Measurements from ENCODE around the gene NKG7. TPM values are rescaled to one million over a fixed set of nuclear protein-coding genes. Genes with fewer than 3 reads are reported as not detected.
A peak's percentile ranks its signal among the peaks of the same experiment; 100 is the strongest.

The NKG7 gene
- total and polyA plus RNA-seq, 2 of the 13 experiments (the other 11 are each of a cell fraction or from before 2014, with no cell fraction given): 0.40 TPM; not detected in 1

DNA sequence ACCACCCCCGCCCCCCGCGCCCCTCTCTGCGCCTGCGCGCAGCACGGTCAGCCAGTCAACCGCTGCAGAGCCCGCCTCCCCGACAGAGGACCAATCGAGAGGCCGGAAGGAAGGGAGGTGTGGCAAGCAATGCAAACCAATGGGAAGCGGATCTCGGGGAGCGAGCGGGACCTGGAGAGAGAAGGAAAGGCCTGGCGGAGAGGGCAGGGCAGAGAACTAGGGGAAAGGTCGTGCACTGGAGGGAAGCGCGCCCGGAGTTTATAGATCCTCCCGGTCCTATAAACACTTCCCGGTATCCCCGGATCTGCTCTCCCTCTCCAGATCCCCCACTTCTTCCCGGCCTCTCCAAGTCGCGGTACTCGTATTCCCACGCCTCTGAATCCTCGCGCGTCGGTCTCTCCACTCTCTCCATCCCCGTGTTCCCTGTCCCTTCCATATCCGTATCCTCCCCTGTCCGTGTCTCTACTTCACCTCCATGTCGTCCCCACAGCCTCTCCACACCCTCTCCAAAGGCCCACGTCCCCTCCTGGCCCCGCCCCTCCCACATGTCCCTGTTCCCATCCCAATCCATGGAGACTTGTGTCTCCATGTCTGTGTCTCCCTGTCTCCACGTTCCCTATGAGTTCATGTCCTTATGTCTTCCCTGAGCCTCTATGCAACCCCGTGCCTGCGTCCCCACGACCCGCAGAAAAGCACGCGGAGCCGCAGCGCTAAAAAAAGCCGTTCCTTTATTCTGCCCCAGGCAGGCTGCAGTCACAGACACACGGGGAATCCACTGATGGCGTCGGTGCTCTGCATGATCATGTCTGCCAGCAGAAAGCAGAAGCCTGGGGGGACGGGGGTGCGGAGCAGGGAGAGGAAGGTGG, 5.8 kb downstream of the NKG7 start (continued):
- TF ChIP-seq, protein P1, sequence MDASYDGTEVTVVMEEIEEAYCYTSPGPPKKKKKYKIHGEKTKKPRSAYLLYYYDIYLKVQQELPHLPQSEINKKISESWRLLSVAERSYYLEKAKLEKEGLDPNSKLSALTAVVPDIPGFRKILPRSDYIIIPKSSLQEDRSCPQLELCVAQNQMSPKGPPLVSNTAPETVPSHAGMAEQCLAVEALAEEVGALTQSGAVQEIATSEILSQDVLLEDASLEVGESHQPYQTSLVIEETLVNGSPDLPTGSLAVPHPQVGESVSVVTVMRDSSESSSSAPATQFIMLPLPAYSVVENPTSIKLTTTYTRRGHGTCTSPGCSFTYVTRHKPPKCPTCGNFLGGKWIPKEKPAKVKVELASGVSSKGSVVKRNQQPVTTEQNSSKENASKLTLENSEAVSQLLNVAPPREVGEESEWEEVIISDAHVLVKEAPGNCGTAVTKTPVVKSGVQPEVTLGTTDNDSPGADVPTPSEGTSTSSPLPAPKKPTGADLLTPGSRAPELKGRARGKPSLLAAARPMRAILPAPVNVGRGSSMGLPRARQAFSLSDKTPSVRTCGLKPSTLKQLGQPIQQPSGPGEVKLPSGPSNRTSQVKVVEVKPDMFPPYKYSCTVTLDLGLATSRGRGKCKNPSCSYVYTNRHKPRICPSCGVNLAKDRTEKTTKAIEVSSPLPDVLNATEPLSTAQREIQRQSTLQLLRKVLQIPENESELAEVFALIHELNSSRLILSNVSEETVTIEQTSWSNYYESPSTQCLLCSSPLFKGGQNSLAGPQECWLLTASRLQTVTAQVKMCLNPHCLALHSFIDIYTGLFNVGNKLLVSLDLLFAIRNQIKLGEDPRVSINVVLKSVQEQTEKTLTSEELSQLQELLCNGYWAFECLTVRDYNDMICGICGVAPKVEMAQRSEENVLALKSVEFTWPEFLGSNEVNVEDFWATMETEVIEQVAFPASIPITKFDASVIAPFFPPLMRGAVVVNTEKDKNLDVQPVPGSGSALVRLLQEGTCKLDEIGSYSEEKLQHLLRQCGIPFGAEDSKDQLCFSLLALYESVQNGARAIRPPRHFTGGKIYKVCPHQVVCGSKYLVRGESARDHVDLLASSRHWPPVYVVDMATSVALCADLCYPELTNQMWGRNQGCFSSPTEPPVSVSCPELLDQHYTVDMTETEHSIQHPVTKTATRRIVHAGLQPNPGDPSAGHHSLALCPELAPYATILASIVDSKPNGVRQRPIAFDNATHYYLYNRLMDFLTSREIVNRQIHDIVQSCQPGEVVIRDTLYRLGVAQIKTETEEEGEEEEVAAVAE (CRISPR knock-in tag; IDR thresholded peaks at IDR 0.05; ENCODE audit: borderline replicate concordance): 0 out of 2 replicates have a peak, but pooled peaks have one; percentile 17
- no peak for TF ChIP-seq CTCF (CRISPR knock-in tag; IDR thresholded peaks at IDR 0.05)
- TF ChIP-seq HMG20B (CRISPR knock-in tag; conservative IDR thresholded peaks at IDR 0.05): no peak
- no peak for TF ChIP-seq MIXL1 (CRISPR knock-in tag; IDR thresholded peaks at IDR 0.05)
- TF ChIP-seq, protein P2, sequence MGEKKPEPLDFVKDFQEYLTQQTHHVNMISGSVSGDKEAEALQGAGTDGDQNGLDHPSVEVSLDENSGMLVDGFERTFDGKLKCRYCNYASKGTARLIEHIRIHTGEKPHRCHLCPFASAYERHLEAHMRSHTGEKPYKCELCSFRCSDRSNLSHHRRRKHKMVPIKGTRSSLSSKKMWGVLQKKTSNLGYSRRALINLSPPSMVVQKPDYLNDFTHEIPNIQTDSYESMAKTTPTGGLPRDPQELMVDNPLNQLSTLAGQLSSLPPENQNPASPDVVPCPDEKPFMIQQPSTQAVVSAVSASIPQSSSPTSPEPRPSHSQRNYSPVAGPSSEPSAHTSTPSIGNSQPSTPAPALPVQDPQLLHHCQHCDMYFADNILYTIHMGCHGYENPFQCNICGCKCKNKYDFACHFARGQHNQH (CRISPR knock-in tag; IDR thresholded peaks at IDR 0.05): peak; percentile 57
- no peak for TF ChIP-seq ZFAT (CRISPR knock-in tag; conservative IDR thresholded peaks at IDR 0.05)
- TF ChIP-seq ZC3H4 (CRISPR knock-in tag; IDR thresholded peaks at IDR 0.05; ENCODE audit: borderline replicate concordance): peak; percentile 98
- peak; percentile 73; the same call in 1 of the 2 replicates for TF ChIP-seq ZNF749 (CRISPR knock-in tag; IDR thresholded peaks at IDR 0.05; ENCODE audit: borderline replicate concordance)
- TF ChIP-seq, protein P3, sequence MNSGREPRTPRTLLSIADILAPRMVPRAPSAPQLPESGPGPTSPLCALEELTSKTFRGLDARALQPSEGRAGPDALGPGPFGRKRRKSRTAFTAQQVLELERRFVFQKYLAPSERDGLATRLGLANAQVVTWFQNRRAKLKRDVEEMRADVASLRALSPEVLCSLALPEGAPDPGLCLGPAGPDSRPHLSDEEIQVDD (CRISPR knock-in tag; IDR thresholded peaks at IDR 0.05; ENCODE audit: borderline replicate concordance): no peak
- no peak for TF ChIP-seq ZBTB38 (CRISPR knock-in tag; IDR thresholded peaks at IDR 0.05)
- TF ChIP-seq CHD2 (IDR thresholded peaks at IDR 0.05; ENCODE audit: low read depth, low read length): peak; percentile 63
- TF ChIP-seq JUND (CRISPR knock-in tag; IDR thresholded peaks at IDR 0.05): no peak
- TF ChIP-seq WIZ (CRISPR knock-in tag; IDR thresholded peaks at IDR 0.05): no peak
- TF ChIP-seq KLF12 (CRISPR knock-in tag; IDR thresholded peaks at IDR 0.05; ENCODE audit: borderline replicate concordance): no peak
- no peak for TF ChIP-seq PITX1 (CRISPR knock-in tag; IDR thresholded peaks at IDR 0.05)
- TF ChIP-seq ELF4 (CRISPR knock-in tag; IDR thresholded peaks at IDR 0.05; ENCODE audit: borderline replicate concordance): no peak
- no peak for TF ChIP-seq ZFP36 (IDR thresholded peaks at IDR 0.05; ENCODE audit: borderline replicate concordance, low read depth, low read length, partially characterized antibody)
- TF ChIP-seq GABPA (IDR thresholded peaks at IDR 0.05; ENCODE audit: low read depth, low read length): no peak
- TF ChIP-seq GABPA (CRISPR knock-in tag; IDR thresholded peaks at IDR 0.05; ENCODE audit: low read depth): peak; percentile 64
- TF ChIP-seq, protein P4, sequence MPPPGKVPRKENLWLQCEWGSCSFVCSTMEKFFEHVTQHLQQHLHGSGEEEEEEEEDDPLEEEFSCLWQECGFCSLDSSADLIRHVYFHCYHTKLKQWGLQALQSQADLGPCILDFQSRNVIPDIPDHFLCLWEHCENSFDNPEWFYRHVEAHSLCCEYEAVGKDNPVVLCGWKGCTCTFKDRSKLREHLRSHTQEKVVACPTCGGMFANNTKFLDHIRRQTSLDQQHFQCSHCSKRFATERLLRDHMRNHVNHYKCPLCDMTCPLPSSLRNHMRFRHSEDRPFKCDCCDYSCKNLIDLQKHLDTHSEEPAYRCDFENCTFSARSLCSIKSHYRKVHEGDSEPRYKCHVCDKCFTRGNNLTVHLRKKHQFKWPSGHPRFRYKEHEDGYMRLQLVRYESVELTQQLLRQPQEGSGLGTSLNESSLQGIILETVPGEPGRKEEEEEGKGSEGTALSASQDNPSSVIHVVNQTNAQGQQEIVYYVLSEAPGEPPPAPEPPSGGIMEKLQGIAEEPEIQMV (CRISPR knock-in tag; IDR thresholded peaks at IDR 0.05; ENCODE audit: low read depth): no peak
- TF ChIP-seq SKI (IDR thresholded peaks at IDR 0.05; ENCODE audit: partially characterized antibody): no peak

Data from HepG2 (cell line).